HG03108 (cell line): ENCODE measurements around the gene HSPA8.
"Not testable (repeated sequence)": the region's sequence is repeated elsewhere in the genome, so short reads cannot be mapped to it uniquely, and the experiment has no call there.

Experiments used
- ATAC-seq: cut with Tn5 transposase; IDR thresholded peaks from one replicate; pipeline ENCODE4 v1.9.1; 2021; ENCODE audit warnings: moderate library complexity; ENCODE audit not compliant: unreplicated experiment

HSPA8 gene

DNA sequence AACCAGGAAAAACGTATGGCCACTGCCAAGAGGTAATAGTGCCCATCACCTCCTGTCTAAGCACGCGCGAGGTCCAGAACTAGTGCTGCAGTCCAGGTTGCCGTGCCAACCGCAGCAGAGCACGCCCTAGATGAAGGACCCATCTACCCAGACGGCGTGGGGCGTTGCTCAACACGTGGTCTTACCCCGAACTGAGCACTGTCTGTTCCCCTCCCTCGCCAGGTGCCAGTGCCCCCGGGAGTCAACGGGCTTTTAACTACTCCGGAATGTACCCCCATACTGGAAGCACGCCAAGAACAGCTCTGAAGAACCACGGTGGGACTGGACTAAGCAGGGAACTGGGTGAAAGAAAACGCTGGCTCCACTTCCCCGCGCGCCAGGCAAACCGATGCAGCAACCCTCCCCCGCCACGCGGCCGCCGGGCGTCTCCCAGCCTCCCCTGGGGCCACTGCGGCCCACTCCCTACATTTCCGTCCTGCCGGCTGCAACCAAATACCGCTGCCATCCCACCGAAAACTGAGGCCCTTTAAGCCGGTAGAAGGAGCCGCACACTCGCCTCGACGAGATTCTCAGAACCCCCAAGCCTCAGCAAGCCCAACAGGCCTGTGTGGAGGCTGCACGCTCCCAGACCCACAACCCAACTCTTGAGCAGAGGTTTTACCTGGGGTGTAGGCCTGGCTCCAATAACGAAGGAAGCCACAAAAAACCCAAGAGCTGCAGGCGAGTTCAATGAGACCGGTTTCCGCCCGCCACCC is at the start of gene HSPA8:
HSPA8 (minus strand) TSS at position 734 of the 755 bp plus-strand sequence. CDS start 812 bp downstream, outside the sequence.
- ATAC-seq = no peak

DNA sequence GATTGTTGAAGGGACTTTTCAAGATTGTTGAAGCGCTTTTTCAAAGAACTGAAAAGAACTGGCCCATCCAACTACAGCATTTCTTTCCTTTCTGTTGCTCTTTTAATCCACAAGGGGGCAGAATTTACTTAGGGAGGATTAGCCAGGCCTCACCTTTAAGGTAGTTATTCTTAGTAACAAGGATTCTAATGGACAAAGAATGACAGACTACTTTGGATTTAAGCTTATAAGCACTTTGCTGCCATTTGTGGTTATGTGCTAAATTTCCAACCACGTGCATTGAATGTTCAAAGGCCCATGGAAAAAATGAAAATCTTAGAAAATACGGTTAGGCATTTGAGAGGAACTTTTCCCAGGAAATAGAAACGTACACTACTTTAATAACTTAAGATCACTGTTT is 49.5 kb upstream of the HSPA8 start:
- no peak for ATAC-seq

DNA sequence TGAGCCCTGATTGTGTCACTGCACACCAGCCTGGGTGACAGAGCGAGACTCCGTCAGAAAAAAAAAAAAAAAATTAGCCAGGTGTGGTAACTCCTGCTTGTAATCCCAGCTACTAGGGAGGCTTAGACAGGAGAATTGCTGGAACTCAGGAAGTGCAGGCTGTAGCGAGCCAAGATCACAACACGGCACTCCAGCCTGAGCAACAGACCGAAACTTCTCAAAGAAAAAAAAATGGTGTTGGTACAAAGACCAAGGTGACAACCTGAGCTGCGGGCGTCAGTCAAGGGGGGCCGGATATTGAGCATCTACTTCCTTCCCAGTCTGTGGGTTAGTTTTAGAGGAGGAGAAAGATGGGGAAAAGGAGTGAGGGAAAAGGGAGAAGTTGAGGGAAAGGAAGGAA is 48.5 kb upstream of the HSPA8 start:
- no peak for ATAC-seq

DNA sequence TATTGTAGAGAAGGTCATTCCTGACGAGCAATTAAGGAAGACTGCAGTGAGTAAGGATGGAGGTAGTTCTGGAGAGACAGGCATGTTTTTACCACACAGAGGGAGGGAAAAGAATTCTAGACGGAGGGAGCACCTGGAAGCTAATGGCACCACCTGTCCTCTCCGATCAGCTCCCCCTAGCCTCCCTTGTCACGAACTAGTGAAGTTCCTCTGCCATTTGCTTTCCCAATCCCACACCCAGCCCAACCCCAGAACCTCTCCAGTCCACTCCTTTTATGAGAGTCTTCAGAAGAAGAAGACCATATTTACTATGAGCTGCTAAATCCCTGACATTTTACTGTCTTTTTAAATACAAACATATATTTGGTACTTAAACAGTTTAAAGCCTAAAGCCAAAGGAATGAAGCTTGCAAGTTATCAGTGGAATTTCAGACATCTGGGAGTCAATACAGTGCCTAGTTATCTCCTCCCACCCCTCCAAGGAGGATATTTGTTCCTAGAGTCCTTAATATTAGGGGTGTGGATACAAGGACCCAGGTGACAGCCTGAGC is 46.1 kb upstream of the HSPA8 start:
- no peak for ATAC-seq

DNA sequence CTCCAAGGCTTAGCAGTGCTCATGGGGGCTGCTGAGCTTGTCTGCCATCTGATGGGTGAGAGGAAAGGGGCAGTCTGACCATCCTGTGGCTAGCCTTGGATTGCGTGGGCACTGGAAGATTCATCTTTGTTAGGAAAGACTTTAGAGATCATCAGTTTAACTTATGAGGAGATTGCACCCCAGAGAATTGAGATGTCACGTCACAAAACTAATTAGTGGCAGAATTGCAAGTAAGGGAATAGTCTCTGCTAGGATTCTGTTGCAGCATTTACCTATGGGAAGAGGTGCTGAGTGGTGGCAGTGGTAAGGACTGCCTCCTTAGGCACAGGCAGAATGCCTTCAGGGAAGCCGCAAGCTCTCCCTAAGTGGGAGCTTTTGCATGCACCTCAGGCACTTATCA is 42.8 kb upstream of the HSPA8 start:
- ATAC-seq = no peak

DNA sequence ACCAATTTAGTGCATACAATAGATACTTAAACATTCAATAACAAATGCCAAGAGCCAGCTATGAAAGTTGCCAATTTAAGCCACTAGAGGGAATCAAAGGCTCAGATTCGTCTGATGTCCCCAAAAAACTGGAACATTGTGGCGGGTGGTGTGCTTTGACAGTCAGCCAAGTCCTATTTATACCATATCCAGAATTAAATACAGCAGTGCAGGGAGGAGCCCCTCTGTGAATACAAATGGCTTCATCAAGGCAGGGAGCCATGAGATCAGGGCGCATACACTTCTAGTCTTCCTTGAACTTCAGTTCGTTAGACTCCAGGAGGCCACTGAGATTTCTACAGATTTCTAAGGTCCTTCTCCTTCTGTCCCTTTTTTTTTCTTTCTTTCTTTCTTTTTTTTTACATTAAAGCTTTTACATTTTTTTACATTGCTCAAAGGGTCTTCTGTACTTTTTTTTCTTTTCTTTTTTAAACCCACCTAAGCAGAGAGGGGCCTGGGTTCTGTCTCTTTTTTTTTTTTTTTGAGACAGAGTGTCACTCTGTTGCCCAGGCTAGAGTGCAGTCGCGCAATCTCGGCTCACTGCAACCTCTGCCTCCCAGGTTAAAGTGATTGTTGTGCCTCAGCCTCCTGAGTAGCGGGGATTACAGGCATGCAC is 41.5 kb upstream of the HSPA8 start:
- ATAC-seq = no peak

DNA sequence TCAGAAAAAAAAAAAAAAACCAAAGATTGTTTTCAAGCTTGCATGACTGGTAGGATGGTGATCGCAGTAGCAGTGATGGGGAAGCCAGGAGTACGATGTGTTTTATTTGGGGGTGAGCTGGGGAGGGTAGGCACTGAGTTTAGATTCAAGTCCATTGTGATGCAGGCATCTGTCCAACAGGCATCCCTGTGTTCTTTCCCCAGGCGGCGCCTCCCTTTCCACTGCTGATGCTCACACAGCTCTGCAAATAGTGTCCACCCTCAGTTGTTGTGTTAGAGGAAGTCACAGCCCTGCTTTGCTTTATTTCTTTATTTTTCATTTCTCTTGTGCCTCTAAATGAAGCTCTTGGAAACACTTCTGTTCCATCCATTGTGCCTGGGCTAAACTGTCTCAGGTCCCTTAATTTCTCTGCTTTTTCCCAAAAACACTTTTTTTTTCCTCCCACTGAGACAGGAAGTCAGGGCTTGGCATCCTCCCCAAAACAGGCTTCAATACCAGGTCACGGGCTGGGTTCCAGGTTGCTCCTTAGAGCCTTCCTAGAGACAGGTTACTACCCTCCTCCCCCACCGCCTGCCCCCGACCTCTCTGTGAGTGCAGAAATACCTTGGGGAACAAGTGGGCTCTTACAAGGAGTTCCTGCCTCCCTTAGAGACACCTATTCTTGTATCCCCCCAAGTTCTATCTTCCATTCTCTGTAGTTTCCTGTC is 38.6 kb upstream of the HSPA8 start:
- ATAC-seq = no peak

DNA sequence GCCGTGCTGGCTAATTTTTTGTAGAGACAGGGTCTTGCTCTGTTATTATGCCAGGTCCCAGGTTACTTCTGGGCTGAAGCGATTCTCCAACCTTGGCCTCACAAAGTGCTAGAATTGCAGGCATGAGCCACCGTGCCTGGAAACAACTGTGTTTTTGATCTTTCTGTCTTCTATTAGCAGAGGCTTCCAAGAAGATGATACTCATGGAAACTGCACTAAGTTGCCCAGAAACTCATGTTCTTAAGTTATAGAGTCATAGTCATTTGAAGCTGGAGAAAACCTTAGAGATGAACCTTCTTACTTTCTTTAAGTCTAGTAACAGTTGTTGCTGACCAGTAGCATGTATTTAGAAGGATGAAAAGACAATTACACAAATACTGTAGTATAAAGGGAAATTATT is 37.1 kb upstream of the HSPA8 start:
- ATAC-seq = no peak

DNA sequence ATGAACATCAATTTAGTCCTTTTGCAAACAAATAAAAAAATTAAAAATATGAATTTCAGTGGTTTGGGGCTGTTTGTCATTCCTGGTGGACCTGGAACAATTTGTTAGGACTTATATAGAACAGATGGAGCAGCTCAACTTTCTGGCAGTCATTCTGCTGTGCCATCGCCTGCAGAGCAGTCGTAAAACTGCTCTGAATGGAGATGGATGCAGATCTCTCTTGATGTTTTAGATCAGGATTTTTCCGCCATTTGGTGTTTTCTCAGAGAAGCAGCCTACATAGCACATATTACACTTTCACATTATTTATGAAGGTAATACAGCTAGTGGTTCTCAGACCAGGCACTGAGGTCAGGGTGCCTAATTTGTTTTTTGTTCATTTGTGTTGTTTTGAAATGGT is 31.8 kb upstream of the HSPA8 start:
- no peak for ATAC-seq

DNA sequence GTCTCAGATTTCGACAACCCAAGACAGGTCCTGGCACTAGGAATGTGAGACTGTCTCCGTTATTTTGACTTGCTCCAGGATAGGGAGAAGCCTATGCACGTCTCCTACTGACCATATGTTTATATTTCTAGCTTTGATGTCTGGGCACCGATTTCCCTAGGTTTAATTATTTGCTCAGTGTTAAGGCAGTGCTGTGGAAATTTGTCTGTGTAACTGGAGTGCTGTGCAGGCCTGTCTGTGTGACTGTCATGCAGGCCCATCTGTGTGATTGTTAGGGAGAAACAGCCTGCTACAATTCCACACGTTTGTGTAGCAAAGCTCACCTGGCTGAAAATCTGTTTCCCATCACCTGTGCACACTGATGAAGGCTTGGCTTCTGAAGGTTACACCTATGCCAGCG is 29.6 kb upstream of the HSPA8 start:
- no peak for ATAC-seq

DNA sequence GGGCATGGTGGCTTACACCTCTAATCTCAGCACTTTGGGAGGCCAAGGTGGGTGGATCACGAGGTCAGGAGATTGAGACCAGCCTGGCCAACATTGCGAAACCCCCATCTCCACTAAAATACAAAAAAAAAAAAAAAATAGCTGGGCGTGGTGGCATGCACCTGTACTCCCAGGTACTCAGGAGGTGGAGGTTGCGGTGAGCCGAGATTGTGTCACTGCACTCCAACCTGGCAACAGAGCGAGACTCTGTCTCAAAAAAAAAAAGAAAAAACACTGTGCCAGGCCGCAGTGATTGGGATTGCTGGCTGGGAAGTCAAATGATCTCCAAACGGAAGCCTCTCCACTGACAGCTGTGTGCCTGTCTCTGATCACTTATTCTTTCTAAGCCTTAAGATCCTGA is 28.2 kb upstream of the HSPA8 start:
- not testable (repeated sequence) for ATAC-seq

DNA sequence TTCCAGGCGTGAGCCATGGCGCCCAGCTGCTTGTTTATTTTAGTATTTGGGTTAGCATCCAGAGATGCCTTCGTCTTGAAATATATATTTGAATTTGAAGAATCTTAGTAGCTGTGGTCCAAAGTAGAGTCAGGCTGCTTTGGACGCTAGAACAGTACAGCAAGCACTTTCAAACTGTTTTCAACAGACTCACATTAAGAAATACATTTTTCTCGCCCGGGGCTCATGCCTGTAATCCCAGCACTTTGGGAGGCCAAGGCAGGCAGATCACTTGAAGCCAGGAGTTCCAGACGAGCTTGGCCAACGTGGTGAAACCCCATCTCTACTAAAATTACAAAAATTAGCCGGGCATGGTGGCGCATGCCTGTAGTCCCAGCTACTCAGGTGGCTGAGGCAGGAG is 27.0 kb upstream of the HSPA8 start:
- not testable (repeated sequence) for ATAC-seq

DNA sequence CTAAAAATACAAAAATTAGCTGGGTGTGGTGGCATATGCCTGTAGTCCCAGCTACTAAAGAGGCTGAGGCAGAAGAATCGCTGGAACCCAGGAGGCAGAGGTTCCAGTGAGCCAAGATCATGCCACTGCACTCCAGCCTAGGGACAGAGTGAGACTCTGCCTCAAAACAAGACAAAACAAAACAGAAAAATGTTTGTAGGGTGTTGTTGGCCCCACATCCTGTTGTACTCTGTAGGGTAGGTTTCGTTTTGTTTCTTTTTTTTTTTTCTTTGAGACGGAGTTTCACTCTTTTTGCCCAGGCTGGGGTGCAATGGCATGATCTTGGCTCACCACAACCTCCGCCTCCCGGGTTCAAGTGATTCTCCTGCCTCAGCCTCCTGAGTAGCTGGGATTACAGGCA is 25.7 kb upstream of the HSPA8 start:
- ATAC-seq = peak; percentile 93

DNA sequence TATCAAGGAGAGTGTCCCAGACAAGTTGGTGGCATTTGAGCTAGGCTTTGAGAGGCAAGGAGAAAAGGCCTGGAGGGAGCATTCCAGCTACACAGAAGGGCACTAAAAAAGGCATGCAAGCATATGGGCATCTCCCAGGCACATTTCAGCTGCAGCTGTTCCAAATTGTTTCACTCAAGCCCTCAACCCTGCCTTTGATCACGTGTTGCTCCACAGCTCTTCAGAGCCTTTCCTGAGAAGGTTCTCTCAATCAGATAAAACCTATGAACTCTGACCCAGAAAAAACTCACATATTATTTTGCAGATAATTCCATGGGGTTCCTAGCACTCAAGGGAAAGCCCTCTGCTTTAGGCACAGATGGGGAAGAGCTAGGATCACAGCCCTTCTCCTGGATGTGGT is 24.4 kb upstream of the HSPA8 start:
- no peak for ATAC-seq

DNA sequence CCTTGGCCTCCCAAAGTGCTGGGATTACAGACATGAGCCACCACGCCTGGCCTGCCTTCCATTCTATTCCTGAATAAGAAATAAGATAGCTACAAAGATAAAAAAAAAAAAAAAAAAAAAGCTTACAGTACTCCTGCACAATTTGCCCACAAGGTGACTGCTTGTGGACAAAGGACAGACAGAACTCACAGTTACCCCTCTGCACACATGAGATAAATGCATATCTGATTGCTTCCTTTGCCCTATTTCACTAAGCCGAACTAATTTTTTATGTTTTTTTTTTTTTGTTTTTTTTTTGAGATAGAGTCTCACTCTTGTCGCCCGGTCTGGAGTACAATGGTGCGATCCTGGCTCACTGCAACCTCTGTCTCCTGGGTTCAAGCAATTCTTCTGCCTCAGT is 23.6 kb upstream of the HSPA8 start:
- no peak for ATAC-seq

DNA sequence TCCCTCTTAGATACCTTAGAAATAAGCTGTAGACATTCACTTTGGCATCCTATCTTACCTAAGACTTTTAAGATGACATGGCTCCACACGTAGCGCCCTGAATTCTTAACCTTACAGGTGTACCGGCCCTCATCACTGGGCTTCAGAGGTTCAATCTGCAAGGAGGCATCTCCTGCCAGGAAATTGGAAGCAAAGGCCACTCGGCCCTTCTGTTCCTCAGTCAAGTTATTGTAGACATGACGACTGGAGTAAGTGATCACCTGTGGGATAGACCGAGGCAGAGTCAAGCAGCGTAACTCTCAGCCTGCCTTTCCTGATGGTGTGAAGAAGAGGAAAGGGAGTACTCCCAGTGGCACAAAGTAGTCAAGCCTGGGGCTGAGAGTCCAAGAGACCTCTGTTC is 22.5 kb upstream of the HSPA8 start:
- ATAC-seq = no peak

DNA sequence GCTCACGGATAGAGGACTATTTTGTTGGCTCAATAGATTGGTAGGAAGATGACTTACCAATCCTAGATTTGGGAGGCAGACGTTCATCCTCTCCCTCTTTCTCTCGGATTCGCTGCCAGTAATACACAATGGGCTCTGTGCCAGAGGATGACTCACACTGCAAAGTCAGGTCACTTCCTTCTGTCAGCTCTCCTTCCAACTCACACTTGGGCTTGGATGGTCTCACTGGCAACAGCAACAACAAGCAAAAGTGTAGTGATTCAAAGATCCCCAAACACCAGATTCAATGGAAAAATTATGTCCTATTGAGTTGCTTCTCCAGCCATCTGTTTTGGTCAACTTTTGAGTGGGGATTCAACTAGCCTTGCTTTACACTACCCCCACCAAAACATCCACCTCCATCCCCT is 21.7 kb upstream of the HSPA8 start:
- no peak for ATAC-seq

DNA sequence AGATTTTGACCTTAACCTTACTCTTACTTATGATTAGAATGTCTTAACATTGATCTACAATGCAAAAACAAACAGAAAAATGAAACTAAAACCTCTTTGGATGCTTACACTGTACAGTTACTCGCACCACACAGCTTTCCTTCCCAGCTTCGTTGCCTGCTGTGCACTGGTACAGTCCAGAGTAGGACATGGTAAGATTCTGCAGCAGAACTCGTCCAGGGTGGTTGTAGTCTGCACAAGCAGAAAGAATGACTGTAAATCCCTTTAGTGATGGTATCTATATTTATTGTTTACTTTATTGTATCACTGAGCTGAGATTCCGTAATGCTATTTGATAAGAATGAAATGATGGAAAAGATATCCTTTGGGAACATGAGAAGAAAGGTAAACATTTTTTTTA is 21.0 kb upstream of the HSPA8 start:
- ATAC-seq = no peak

DNA sequence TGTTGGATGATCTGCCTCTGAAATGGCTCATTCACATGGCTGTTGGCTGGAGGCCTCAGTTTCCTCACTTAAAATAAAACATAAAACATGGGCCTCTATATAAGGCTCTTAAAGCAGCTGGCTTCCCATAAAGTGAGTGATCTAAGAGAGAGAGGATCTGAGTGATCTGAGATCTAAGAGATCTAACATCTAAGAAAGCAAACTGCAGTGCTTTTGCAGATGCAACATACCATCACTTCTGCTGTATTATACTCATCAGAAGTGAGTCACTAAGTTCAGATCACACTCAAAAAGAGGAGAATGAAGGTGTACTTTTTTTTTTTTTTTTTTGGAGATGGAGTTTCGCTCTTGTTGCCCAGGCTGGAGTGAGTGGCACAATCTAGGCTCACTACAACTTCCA is 18.1 kb upstream of the HSPA8 start:
- ATAC-seq = no peak

DNA sequence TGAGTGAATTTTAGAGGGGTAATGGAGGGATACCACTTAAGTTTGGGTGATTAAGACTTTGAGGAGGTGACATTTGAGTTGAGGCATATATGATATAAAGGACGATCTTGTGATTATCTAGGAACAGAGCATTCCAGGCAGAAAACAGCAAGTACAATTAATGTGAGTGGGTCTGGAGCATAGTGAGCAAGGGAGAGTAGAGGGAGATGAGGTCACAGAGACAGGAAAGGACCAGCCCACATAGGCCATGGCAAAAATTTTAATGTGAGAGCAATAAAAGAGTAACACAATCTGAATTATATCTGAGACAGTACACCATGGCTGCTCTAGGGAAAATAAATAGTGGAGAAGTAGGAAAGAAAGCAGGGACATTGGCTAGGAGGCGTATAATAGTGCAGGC is 14.5 kb upstream of the HSPA8 start:
- ATAC-seq = no peak

DNA sequence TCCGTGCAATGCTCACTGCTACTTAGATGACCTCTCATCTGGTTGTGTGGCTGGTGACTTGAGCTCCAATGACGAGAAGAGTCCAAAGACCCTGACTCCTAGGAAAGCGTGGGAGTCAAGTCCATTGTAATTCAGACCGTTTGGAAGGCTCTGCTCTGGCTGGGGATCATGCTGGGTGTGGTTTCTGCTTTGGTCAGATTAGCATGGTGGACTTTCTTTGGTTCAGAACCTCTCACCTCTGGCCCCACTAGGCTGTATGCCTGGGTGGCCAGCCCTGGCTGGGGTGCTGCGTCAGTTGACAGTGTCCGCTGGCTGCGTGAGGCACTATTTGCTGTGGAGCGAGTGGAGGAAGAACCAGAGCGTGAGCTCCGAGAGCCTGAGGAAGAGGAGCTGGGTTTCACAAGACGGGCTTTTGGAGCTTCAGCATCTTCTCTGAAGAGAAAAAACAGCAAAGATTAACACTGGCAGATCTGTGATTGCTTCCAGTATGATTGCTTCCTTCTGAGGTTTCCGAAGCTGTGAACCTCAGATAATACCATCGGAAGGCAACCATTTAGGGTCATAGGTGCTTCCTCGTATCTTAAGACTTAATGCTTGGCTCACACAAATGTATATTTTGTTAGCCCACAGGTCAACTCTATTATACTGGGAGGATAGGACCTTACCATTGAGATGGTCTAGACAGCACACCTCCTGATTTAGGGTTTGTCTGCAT is 11.6 kb upstream of the HSPA8 start:
- ATAC-seq = no peak
